Spleen (tissue), 11 donors: Measurements from ENCODE around the gene PPM1H. TPM values are rescaled to one million over a fixed set of nuclear protein-coding genes. Genes with fewer than 3 reads are reported as not detected.
A peak's percentile ranks its signal among the peaks of the same experiment; 100 is the strongest.

Experiments
- DNase-seq: peaks from one replicate; pipeline ENCODE4 v3.0.0-alpha.2; 2020
- H3K27ac ChIP-seq, 8 donors: fragments of 200-600 bp; sonication (generic) in 7 of 8; 1 replicate in 4 of 8; 2 replicates in 4 of 8; pipeline versions ENCODE4 v1.5.0 to v1.8.0; 2016 to 2021; ENCODE audit warnings: inconsistent platforms in 4 of 8, mild to moderate bottlenecking in 4 of 8, moderate library complexity in 1 of 8
- H3K27me3 ChIP-seq, 7 donors: fragments of 200-600 bp; sonication (generic) in 6 of 7; replicated peaks in 1 of 7; 1 replicate in 4 of 7; 2 replicates in 3 of 7; pipeline versions ENCODE4 v1.5.0 to v1.8.0; 2016 to 2021; ENCODE audit warnings: inconsistent platforms in 3 of 7, mild to moderate bottlenecking in 1 of 7
- H3K36me3 ChIP-seq, 6 donors: fragments of 200-600 bp; sonication (generic) in 5 of 6; 1 replicate in 4 of 6; 2 replicates in 2 of 6; pipeline versions ENCODE4 v1.5.0 to v1.8.0; 2016 to 2021; ENCODE audit warnings: inconsistent platforms in 2 of 6
- H3K4me1 ChIP-seq, 6 donors: fragments of 200-600 bp; sonication (generic) in 5 of 6; 1 replicate in 3 of 6; 2 replicates in 3 of 6; pipeline versions ENCODE4 v1.5.0 to v1.8.0; 2016 to 2021; ENCODE audit warnings: inconsistent platforms in 3 of 6
- H3K4me3 ChIP-seq, 8 donors: fragments of 200-600 bp; sonication (generic) in 7 of 8; 1 replicate in 4 of 8; 2 replicates in 4 of 8; pipeline versions ENCODE4 v1.5.0 to v1.8.0; 2016 to 2021; ENCODE audit warnings: inconsistent platforms in 4 of 8, mild to moderate bottlenecking in 4 of 8, moderate library complexity in 2 of 8
- H3K9me3 ChIP-seq, 8 donors: fragments of 200-600 bp; sonication (generic) in 7 of 8; 1 replicate in 4 of 8; 2 replicates in 4 of 8; pipeline versions ENCODE4 v1.5.0 to v1.8.0; 2016 to 2021; ENCODE audit warnings: inconsistent platforms in 4 of 8
- CTCF ChIP-seq, 11 experiments: fragments of 200-600 bp in 7 of 11; fragments of 450-650 bp in 4 of 11; sonication (generic) in 4 of 11; IDR thresholded peaks in 8 of 11; conservative IDR thresholded peaks in 3 of 11; 1 replicate in 7 of 11; 2 replicates in 4 of 11; pipeline versions ENCODE4 v1.4.0 to v1.8.0; 2016 to 2021; ENCODE audit warnings: antibody characterized with exemption in 11 of 11, inconsistent platforms in 4 of 11, mild to moderate bottlenecking in 1 of 11
- POLR2A ChIP-seq, 3 donors: fragments of 450-650 bp; IDR thresholded peaks; one replicate each; pipeline ENCODE4 v1.5.1; 2017; ENCODE audit warnings: antibody characterized with exemption in 3 of 3, mild to moderate bottlenecking in 1 of 3
- POLR2AphosphoS5 ChIP-seq, 3 donors: sonication (generic); formaldehyde crosslinking; IDR thresholded peaks; one replicate each; pipeline ENCODE4 v1.5.1; 2017; ENCODE audit warnings: antibody characterized with exemption in 3 of 3
- WGBS, 5 donors: extraction: QIAGEN DNeasy Blood & Tissue Kit in 3 of 5; methylation state at CpG; one replicate each; pipeline versions ENCODE4 v1.1.5 to v1.1.7; 2013 to 2018; 5-methylcytosine and 5-hydroxymethylcytosine counted together
- intact Hi-C: fragments of 100-400 bp; cut with DNase I; formaldehyde crosslinking; loops from one replicate; pipeline ENCODE4 v1.15.0; 2023; ENCODE audit warnings: low total_unique reads
- polyA plus RNA-seq, 3 donors: library from polyadenylated mRNA; stranded (reverse); fragments of 200-250 nt; gene quantifications; one replicate each; pipeline ENCODE4 v1.2.1, GENCODE V29; 2013
- total RNA-seq, 7 donors: library from RNA; depleted of rRNA in 3 of 7; stranded (reverse); fragments of >200 nt in 3 of 7; fragmentation: NEBNext Ultra II Directional in 4 of 7; extraction: Animal tissue kit (Norgen Biotek cat#: 25700) in 4 of 7; gene quantifications; one replicate each; pipeline versions ENCODE4 v1.1.0 to v1.2.1, GENCODE V29; 2016 to 2021
- donor health status: healthy with polysubstance abuse.
- donor health status: DM: no; HTN: no; CAD: no; lungs with moderate emphysema.
- donor health status: DM: no; HTN: no; CAD: no.
- donor health status: Bipolar disorder and iron deficiency.
- donor health status: healthy.
- donor health status: DM: no; HTN: no; CAD: no.
- donor health status: DM: yes; HTN: yes; CAD: no.

The PPM1H gene
- total and polyA plus RNA-seq, 10 donors, result 0.17 to 3.9 (median 1.9) TPM

GRCh38 chr12:62899568-62900390 lies 35.2 kb downstream of the PPM1H start:
- WGBS, 5 donors, result 60 to 69% (median 67%) methylated on average over 7 of the region's 7 CpGs
- Histone ChIP-seq H3K9me3 (no peaks in the 10 kb centered on the region), H3K27ac (peak overlapping the region in 1 of 8 donors; percentile 59), H3K4me1 (peaks cover 0 to 44% (median 9%) of the 10 kb centered on the region in 6 donors), H3K4me3 (no peak overlapping the region), H3K36me3 (no peaks in the 10 kb centered on the region), H3K27me3 (no peaks in the 10 kb centered on the region)
- intact Hi-C loops, result no loop called here
- no peak for DNase-seq
- TF ChIP-seq POLR2AphosphoS5 (IDR thresholded peaks at IDR 0.05), result no peak

- Histone ChIP-seq H3K27me3 (no peaks in the 10 kb centered on the region), H3K9me3 (no peaks in the 10 kb centered on the region), H3K36me3 (no peaks in the 10 kb centered on the region), H3K4me1 (peaks cover 0 to 44% (median 8%) of the 10 kb centered on the region in 6 donors), H3K27ac (peak overlapping the region in 1 of 8 donors; percentile 59), H3K4me3 (no peak overlapping the region)
- TF ChIP-seq CTCF (IDR thresholded peaks at IDR 0.05 in 8 of 11, conservative IDR thresholded peaks at IDR 0.05 in 3 of 11) (no peak), POLR2AphosphoS5 (IDR thresholded peaks at IDR 0.05) (no peak), POLR2A (IDR thresholded peaks at IDR 0.05) (no peak)
- intact Hi-C loops, result no loop called here
- WGBS, 5 donors, result 37 to 69% (median 47%) methylated on average over 2 of the region's 2 CpGs
- no peak for DNase-seq
Observed at GRCh38 chr12:62898526-62898925, 36.4 kb downstream of the PPM1H start.

GRCh38 chr12:62895351-62895877 lies 39.5 kb downstream of the PPM1H start:
- Histone ChIP-seq H3K4me3 (no peak overlapping the region), H3K27ac (no peak overlapping the region), H3K27me3 (no peaks in the 10 kb centered on the region), H3K9me3 (no peaks in the 10 kb centered on the region), H3K36me3 (no peaks in the 10 kb centered on the region), H3K4me1 (peaks cover 0 to 24% (median 3%) of the 10 kb centered on the region in 6 donors)
- TF ChIP-seq POLR2A (IDR thresholded peaks at IDR 0.05), result no peak
- TF ChIP-seq CTCF (IDR thresholded peaks at IDR 0.05 in 8 of 11, conservative IDR thresholded peaks at IDR 0.05 in 3 of 11), result no peak
- TF ChIP-seq POLR2AphosphoS5 (IDR thresholded peaks at IDR 0.05), result no peak
- 76 to 100% (median 90%) methylated on average over 2 of the region's 2 CpGs for WGBS, 5 donors
- intact Hi-C loops, result no loop called here
- no peak for DNase-seq

GRCh38 chr12:62893276-62893675 lies 41.7 kb downstream of the PPM1H start:
- no peak overlapping the region for H3K27ac ChIP-seq
- peaks cover 0 to 5% (median 0%) of the 10 kb centered on the region in 6 donors for H3K4me1 ChIP-seq
- TF ChIP-seq POLR2AphosphoS5 (IDR thresholded peaks at IDR 0.05) (no peak), POLR2A (IDR thresholded peaks at IDR 0.05) (no peak), CTCF (IDR thresholded peaks at IDR 0.05 in 8 of 11, conservative IDR thresholded peaks at IDR 0.05 in 3 of 11) (no peak)
- no peaks in the 10 kb centered on the region for H3K36me3 ChIP-seq
- H3K4me3 ChIP-seq, result no peak overlapping the region
- no peaks in the 10 kb centered on the region for H3K9me3 ChIP-seq
- WGBS, 5 donors, result 71 to 100% (median 94%) methylated on average over 1 of the region's 1 CpG
- DNase-seq, result no peak
- H3K27me3 ChIP-seq, result no peaks in the 10 kb centered on the region
- intact Hi-C loops, result no loop called here
